ENCODE measurements around the gene FHIP1A.

The FHIP1A gene

GRCh38 chr4:151443247-151443646, 34.3 kb downstream of the FHIP1A start:
- no peak for TF ChIP-seq REST (IDR thresholded peaks at IDR 0.05; ENCODE audit: insufficient replicate concordance, low read depth)
- no peak for TF ChIP-seq POLR2AphosphoS5 (IDR thresholded peaks at IDR 0.05; ENCODE audit: low read depth)
- no peak for TF ChIP-seq SPI1 (IDR thresholded peaks at IDR 0.05; ENCODE audit: borderline replicate concordance, low read depth)
- no peak for TF ChIP-seq GABPA (IDR thresholded peaks at IDR 0.05; ENCODE audit: low read depth)
- TF ChIP-seq CTCF (IDR thresholded peaks at IDR 0.05; ENCODE audit: insufficient read depth, low read length) = no peak
- Histone ChIP-seq H3K27ac (replicated peaks) (no peak overlapping the region), H3K4me3 (replicated peaks; ENCODE audit: insufficient read depth, low read length) (no peak overlapping the region), H3K27me3 (ENCODE audit: insufficient read depth, poor library complexity, severe bottlenecking) (no peaks in the 10 kb centered on the region)
- no peak for DNase-seq (ENCODE audit: low read depth in 1 of 2, low spot score in 1 of 2)

GRCh38 chr4:151443752-151444151, 34.8 kb downstream of the FHIP1A start:
- Histone ChIP-seq H3K27me3 (ENCODE audit: insufficient read depth, poor library complexity, severe bottlenecking) (no peaks in the 10 kb centered on the region), H3K4me3 (replicated peaks; ENCODE audit: insufficient read depth, low read length) (no peak overlapping the region), H3K27ac (replicated peaks) (no peak overlapping the region)
- DNase-seq (ENCODE audit: low read depth in 1 of 2, low spot score in 1 of 2) = no peak
- TF ChIP-seq POLR2AphosphoS5 (IDR thresholded peaks at IDR 0.05; ENCODE audit: low read depth) (no peak), CTCF (IDR thresholded peaks at IDR 0.05; ENCODE audit: insufficient read depth, low read length) (no peak), GABPA (IDR thresholded peaks at IDR 0.05; ENCODE audit: low read depth) (no peak), REST (IDR thresholded peaks at IDR 0.05; ENCODE audit: insufficient replicate concordance, low read depth) (no peak), SPI1 (IDR thresholded peaks at IDR 0.05; ENCODE audit: borderline replicate concordance, low read depth) (no peak)

- no peak overlapping the region for H3K4me3 ChIP-seq (replicated peaks; ENCODE audit: insufficient read depth, low read length)
- no peak for DNase-seq (ENCODE audit: low read depth in 1 of 2, low spot score in 1 of 2)
- no peaks in the 10 kb centered on the region for H3K27me3 ChIP-seq (ENCODE audit: insufficient read depth, poor library complexity, severe bottlenecking)
- no peak for TF ChIP-seq SPI1 (IDR thresholded peaks at IDR 0.05; ENCODE audit: borderline replicate concordance, low read depth)
- TF ChIP-seq POLR2AphosphoS5 (IDR thresholded peaks at IDR 0.05; ENCODE audit: low read depth) = no peak
- no peak for TF ChIP-seq CTCF (IDR thresholded peaks at IDR 0.05; ENCODE audit: insufficient read depth, low read length)
- TF ChIP-seq GABPA (IDR thresholded peaks at IDR 0.05; ENCODE audit: low read depth) = no peak
- TF ChIP-seq REST (IDR thresholded peaks at IDR 0.05; ENCODE audit: insufficient replicate concordance, low read depth) = no peak
- H3K27ac ChIP-seq (replicated peaks) = no peak overlapping the region
Measured at GRCh38 chr4:151446208-151446607, 37.2 kb downstream of the FHIP1A start.

All from HL-60 (cell line).